GM21529 (cell line): ENCODE results near the gene NCMAP.
"Not testable (repeated sequence)": the region's sequence is repeated elsewhere in the genome, so short reads cannot be mapped to it uniquely, and the experiment has no call there.

Experiments
- ATAC-seq: cut with Tn5 transposase; IDR thresholded peaks from one replicate; pipeline ENCODE4 v1.9.1; 2021; ENCODE audit not compliant: unreplicated experiment

Gene NCMAP, protein sequence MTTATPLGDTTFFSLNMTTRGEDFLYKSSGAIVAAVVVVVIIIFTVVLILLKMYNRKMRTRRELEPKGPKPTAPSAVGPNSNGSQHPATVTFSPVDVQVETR

DNA sequence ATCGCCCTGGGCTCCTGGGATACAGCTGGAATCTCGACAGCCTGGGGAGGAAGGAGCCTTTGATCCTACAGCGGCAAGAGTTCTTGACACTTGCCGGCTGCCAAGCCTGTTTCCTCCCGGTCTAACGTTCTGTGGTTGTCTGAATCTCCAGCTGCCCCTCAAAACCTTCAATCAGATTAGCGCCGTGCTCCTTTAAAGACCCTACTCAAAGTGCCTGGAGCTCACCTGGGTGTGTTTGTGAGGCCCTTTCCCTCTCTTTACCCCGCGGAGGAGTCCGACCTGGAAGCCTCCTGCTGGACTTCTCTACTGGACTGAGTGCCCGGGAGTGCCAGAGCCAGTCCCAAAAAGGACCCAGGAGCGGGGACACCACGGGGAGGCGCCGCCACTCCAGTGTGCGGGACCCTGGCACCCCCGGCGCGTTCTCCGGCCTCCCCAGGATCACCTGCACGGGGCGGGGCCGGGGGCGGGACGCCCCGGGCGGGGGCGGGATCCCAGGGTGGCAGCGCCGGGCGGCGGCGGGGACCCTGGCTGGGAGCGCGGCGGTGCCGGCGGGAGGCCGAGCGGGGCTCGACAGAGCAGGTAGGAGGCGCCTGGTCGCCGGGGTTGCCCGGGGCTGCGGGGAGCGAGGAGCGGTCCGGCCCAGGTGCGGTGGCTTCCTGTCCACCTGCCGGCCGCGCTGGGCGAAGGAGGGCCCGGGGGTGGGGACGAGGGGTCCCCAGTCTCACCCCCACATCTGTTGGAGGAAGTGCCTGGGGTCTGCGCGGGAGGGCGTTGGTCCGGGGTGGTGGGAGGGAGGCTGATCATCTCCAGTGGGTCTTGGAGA lies at the start of gene NCMAP:
NCMAP (plus strand) TSS at position 497 of the 823 bp plus-strand sequence. CDS start 39,344 bp downstream, outside the sequence.
- no peak for ATAC-seq

- ATAC-seq, result no peak
Observed at GRCh38 chr1:24506691-24507381, 49.1 kb upstream of the NCMAP start.

- no peak for ATAC-seq
Observed at GRCh38 chr1:24507405-24507804, 48.5 kb upstream of the NCMAP start.

GRCh38 chr1:24508911-24509310 lies 47.0 kb upstream of the NCMAP start:
- ATAC-seq, result no peak

GRCh38 chr1:24513706-24514105 lies 42.2 kb upstream of the NCMAP start:
- no peak for ATAC-seq

- ATAC-seq, result no peak
Observed at GRCh38 chr1:24514946-24515345, 40.9 kb upstream of the NCMAP start.

- ATAC-seq, result not testable (repeated sequence)
Observed at GRCh38 chr1:24515671-24516209, 40.1 kb upstream of the NCMAP start.

- no peak for ATAC-seq
Observed at GRCh38 chr1:24516506-24516905, 39.4 kb upstream of the NCMAP start.

DNA sequence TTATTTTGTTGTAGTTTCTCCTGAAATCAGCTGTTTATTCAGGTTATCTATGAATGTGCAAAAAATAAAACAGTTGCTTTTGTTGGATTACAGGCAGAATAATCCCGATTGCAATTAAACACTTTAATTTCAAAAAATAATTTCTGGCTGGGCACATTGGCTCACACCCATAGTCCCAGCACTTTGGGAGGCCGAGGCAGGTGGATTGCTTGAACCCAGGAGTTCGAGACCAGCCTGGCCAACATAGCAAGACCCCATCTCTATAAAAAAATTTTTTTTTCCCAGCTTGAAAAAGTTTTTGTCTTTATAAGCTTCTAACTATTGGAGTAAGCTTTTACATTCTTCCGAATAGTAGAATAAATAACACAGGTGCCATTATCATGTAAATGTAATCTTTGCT lies 38.0 kb upstream of the NCMAP start:
- no peak for ATAC-seq

- ATAC-seq, result not testable (repeated sequence)
Observed at GRCh38 chr1:24520282-24520681, 35.6 kb upstream of the NCMAP start.

DNA sequence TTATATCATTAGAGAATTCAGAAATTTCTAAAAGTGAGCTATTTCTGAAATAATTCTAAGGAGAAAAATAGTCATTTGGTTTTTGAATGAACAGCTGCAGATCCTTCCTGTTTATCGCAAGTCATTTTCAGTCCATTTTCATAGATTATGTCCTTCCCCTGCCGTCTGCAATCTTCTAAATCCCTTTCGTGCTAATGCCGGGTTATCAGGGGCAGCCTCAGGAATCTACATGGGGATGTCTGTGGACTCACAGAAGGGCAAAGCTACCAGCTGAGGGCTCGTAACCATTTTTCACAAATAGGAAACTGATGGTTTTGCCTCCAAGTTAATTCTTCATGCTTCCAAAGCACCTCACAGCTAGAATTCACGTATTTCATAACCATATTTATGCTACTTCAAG lies 30.3 kb upstream of the NCMAP start:
- no peak for ATAC-seq

DNA sequence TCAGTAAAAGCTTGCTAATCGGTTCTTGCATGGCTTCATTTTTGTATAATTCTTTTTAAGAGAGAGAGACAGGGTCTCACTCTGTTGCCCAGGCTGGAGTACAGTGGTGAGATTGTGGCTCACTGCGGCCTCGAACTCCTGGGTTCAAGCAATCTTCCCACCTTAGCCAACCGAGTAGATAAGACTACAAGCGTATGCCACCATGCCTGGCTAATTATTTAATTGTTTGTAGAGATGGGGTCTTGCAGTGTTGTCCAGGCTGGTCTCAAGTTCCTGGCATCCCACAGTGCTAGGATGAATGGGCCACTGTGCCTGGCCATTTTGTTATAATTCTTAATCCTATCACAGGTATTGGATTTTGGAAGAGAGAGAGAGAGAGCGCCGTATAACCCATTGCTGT lies 29.8 kb upstream of the NCMAP start:
- ATAC-seq, result no peak

- ATAC-seq, result no peak
Observed at GRCh38 chr1:24526940-24527542, 28.8 kb upstream of the NCMAP start.

DNA sequence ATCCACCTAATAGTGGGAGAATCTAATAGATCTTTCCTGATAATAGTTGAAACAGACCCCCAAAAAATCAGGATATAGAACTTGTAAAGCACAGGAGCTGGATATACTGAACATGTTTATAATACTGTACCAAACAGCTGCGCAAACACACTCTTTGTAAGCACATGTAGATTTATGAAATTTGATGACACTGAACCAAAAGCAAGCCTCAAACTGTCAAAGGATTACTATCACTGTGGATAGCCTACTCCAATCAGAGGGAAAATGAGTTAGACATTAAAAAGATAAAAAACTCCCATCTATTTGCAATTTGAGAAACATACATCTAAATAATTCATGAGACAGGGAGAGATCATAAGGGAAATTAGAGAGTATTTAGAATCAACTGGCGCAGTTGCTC lies 27.1 kb upstream of the NCMAP start:
- no peak for ATAC-seq

DNA sequence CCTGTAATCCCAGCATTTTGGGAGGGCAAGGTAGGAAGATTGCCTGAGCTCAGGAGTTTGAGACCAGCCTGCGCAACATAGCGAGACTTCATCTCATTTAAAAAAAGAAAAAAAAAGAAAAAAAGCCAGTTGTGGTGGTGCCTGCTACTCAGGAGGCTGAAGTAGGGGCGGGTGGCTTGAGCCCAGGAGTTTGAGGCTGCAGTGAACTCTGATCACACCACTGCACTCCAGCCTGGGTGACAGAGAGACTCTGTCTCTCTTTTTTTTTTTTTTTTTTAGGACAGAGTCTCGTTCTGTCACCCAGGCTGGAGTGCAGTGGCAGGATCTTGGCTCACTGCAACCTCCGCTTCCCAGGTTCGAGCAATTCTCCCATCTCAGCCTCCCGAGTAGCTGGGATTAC lies 26.6 kb upstream of the NCMAP start:
- not testable (repeated sequence) for ATAC-seq

- ATAC-seq, result no peak
Observed at GRCh38 chr1:24535021-24535424, 20.9 kb upstream of the NCMAP start.

- no peak for ATAC-seq
Observed at GRCh38 chr1:24535778-24536177, 20.1 kb upstream of the NCMAP start.

DNA sequence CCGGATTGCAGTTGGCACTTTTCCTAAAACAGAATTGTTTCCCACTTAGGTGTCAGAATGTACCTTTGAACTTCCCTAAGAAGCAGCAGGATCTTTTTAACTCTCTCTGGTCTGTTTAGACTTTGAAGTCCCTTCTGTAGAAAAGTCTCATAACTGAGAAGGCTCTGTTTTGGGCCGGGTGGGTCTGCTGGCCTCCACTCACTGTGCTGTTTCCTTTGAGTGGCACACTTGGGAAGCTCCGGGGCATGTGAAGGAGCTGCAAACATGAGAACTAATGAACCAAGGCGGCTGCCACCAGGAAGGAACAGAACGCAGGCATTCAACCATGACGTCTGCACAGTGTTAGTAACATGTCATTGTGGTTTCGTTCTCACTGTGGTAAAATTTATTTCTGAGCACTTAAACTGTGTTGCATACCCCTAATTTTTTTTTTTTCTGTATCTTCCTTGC lies 19.5 kb upstream of the NCMAP start:
- ATAC-seq, result peak; percentile 80

DNA sequence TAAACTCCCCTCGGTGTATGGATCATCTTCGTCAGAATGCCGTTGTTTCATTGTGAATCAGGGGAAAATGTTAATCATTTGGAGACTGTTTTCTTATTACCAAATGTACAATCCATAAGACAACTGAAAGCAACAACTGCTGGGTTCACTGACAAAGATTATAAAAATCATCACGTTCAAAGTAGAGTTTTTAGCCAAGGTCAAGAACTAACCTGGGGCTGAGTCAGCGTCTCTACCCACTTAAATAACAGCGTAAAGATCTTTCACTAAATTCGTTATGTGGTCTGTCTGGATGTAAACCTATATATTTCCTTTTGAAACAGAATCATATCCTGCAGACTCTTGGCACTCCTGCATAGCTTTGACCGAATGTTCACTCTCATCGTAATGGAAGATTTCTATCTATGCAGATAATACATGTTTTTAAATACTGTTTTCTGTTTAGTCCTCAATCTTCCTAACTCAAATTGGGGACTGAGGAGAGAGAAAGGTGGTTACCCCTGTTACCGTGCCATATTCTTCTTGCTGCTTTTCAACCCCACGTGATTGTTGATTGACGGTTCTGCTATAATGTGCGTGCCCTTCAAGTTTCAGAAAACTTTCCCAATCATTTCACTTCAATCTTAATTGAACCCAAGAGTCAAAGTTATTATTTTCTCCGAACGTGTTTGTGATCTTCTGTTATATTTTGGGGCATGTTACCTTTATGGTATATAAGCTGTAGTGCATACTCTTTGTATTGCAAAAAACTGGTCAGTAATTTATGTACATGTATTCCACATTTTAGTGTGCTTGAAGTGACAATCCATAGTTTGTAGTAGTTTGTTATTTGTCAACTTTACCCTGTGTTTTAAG lies 15.6 kb upstream of the NCMAP start:
- no peak for ATAC-seq

- ATAC-seq, result no peak
Observed at GRCh38 chr1:24540906-24541710, 14.8 kb upstream of the NCMAP start.
